Thyroid gland (tissue), 4 donors: ENCODE results near the gene RASD1. TPM values are rescaled to one million over a fixed set of nuclear protein-coding genes. Genes with fewer than 3 reads are reported as not detected.
A peak's percentile ranks its signal among the peaks of the same experiment; 100 is the strongest.

ENCODE experiments used
- DNase-seq, 2 donors: peaks; one replicate each; pipeline ENCODE4 v3.0.0-alpha.2; 2019
- H3K27ac ChIP-seq, 3 donors: fragments of 200-600 bp; sonication (generic); 1 replicate in 2 of 3; 2 replicates in 1 of 3; pipeline ENCODE4 v1.5.1; 2016 to 2019; ENCODE audit warnings: mild to moderate bottlenecking in 1 of 3, moderate library complexity in 1 of 3
- H3K27me3 ChIP-seq: fragments of 200-600 bp; sonication (generic); one replicate; pipeline ENCODE4 v1.5.1; 2019
- H3K36me3 ChIP-seq, 2 donors: fragments of 200-600 bp; sonication (generic); one replicate each; pipeline ENCODE4 v1.5.1; 2016 to 2019
- H3K4me1 ChIP-seq, 2 donors: fragments of 200-600 bp; sonication (generic); one replicate each; pipeline ENCODE4 v1.5.1; 2017 to 2019
- H3K4me3 ChIP-seq, 3 donors: fragments of 200-600 bp; sonication (generic); replicated peaks in 1 of 3; 1 replicate in 2 of 3; 2 replicates in 1 of 3; pipeline ENCODE4 v1.5.1; 2016; ENCODE audit warnings: mild to moderate bottlenecking in 1 of 3
- H3K9me3 ChIP-seq: fragments of 200-600 bp; sonication (generic); one replicate; pipeline ENCODE4 v1.5.1; 2017
- POLR2A ChIP-seq, 2 donors: fragments of 450-650 bp; IDR thresholded peaks; one replicate each; pipeline ENCODE4 v1.6.1; 2017; ENCODE audit warnings: antibody characterized with exemption in 2 of 2, mild to moderate bottlenecking in 2 of 2, moderate library complexity in 1 of 2
- WGBS, 2 donors: methylation state at CpG; one replicate each; pipeline ENCODE4 v1.1.5; 2017; 5-methylcytosine and 5-hydroxymethylcytosine counted together
- intact Hi-C: fragments of 100-400 bp; cut with DNase I; formaldehyde crosslinking; loops from one replicate; pipeline ENCODE4 v1.15.1; 2023
- total RNA-seq, 4 donors: library from RNA; depleted of rRNA; stranded (reverse); fragments of >200 nt; gene quantifications; one replicate each; pipeline ENCODE4 v1.2.3, GENCODE V29; 2016
- TF ChIP-seq, protein P1 (sequence below), 6 experiments: fragments of 200-600 bp in 3 of 6; fragments of 450-650 bp in 3 of 6; sonication (generic) in 3 of 6; IDR thresholded peaks; one replicate each; pipeline ENCODE4 v1.5.1; 2016 to 2019; ENCODE audit warnings: antibody characterized with exemption in 6 of 6, mild to moderate bottlenecking in 2 of 6, inconsistent platforms in 1 of 6, moderate library complexity in 1 of 6

RASD1 gene
- total RNA-seq, 4 donors from 2014 or later = 114 to 149 (median 141) TPM

GRCh38 chr17:17526369-17526768 lies 30.2 kb upstream of the RASD1 start:
- WGBS, 2 donors = 43 to 49% methylated on average over 14 of the region's 14 CpGs
- Histone ChIP-seq H3K4me3 (no peak overlapping the region), H3K27me3 (no peaks in the 10 kb centered on the region), H3K27ac (peak overlapping the region; percentile 9 to 58 (median 55)), H3K4me1 (peaks cover 10 to 33% of the 10 kb centered on the region in 2 donors), H3K9me3 (no peaks in the 10 kb centered on the region), H3K36me3 (no peaks in the 10 kb centered on the region)
- TF ChIP-seq, protein P1, sequence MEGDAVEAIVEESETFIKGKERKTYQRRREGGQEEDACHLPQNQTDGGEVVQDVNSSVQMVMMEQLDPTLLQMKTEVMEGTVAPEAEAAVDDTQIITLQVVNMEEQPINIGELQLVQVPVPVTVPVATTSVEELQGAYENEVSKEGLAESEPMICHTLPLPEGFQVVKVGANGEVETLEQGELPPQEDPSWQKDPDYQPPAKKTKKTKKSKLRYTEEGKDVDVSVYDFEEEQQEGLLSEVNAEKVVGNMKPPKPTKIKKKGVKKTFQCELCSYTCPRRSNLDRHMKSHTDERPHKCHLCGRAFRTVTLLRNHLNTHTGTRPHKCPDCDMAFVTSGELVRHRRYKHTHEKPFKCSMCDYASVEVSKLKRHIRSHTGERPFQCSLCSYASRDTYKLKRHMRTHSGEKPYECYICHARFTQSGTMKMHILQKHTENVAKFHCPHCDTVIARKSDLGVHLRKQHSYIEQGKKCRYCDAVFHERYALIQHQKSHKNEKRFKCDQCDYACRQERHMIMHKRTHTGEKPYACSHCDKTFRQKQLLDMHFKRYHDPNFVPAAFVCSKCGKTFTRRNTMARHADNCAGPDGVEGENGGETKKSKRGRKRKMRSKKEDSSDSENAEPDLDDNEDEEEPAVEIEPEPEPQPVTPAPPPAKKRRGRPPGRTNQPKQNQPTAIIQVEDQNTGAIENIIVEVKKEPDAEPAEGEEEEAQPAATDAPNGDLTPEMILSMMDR (IDR thresholded peaks at IDR 0.05) = no peak
- peak in 1 of 2 donors; percentile 29 for TF ChIP-seq POLR2A (IDR thresholded peaks at IDR 0.05)
- DNase-seq = peak; percentile 84 to 88
- intact Hi-C loops = no loop called here

- no peak for TF ChIP-seq POLR2A (IDR thresholded peaks at IDR 0.05)
- TF ChIP-seq, protein P1 (IDR thresholded peaks at IDR 0.05) = no peak
- Histone ChIP-seq H3K4me3 (no peak overlapping the region), H3K36me3 (no peaks in the 10 kb centered on the region), H3K4me1 (peaks cover 10 to 33% of the 10 kb centered on the region in 2 donors), H3K27me3 (no peaks in the 10 kb centered on the region), H3K27ac (peak overlapping the region; percentile 9 to 58 (median 55)), H3K9me3 (no peaks in the 10 kb centered on the region)
- 65 to 69% methylated on average over 6 of the region's 6 CpGs for WGBS, 2 donors
- intact Hi-C loops = no loop called here
- peak in 1 of 2 donors; percentile 23 for DNase-seq
Observed at GRCh38 chr17:17525956-17526355, 29.8 kb upstream of the RASD1 start.

DNA sequence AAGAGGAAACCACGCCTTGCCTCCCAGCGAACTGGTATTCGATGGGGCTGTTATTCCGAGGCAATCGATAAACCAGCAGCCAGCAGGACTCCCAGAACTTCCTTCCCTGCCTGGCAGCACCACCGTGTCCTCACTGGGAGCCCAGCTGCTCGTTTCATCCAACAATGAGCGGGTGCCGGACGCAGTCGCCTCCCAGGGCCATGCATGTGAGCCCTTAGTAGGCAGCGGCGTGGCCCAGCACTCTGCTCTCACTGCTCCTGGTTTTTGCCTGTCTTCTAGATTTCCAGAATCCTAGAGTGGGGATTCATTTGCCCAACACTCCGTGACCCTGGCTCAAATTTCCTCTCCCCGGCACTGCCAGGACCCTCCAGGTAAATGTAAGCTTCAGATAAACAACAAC lies 29.1 kb upstream of the RASD1 start:
- TF ChIP-seq, protein P1 (IDR thresholded peaks at IDR 0.05) = no peak
- TF ChIP-seq POLR2A (IDR thresholded peaks at IDR 0.05) = no peak
- Histone ChIP-seq H3K4me3 (no peak overlapping the region), H3K4me1 (peaks cover 10 to 33% of the 10 kb centered on the region in 2 donors), H3K36me3 (no peaks in the 10 kb centered on the region), H3K9me3 (no peaks in the 10 kb centered on the region), H3K27me3 (no peaks in the 10 kb centered on the region), H3K27ac (no peak overlapping the region)
- DNase-seq = no peak
- WGBS, 2 donors = 93 to 98% methylated on average over 15 of the region's 15 CpGs
- intact Hi-C loops = no loop called here

DNA sequence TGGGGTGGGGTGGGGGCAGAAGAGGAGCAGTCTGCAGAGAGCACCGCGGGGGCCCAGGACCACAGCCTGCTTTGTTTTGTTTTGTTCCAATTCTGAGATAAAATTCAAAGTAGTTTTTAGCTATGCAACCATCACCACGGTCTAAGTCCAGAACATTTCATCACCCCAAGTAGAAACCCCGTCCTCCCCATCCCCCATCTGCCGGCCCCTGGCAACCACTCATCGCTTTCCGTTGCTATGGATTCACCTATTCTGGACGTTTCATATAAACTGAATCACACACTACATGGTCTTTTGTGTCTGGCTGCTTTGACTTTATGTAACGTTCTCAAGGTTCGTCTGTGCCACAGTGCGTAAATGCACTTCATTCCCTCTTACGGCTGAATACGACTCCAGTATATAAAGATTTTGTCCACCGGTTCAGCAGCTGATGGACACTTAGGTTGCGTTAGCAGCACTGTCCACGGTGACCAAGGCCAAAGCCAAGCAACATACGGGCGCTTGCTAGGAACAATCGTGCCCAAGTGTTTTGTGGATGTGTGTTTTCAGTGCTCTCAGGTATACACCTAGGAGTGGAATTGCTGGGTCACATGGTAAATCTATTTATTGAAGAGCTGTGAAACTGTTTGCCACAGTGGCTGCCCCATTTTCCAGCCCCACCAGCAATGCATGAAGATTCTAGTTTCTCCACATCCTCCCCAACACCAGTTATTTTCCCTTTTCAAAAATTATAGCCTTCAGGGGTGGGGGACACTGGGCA lies 27.7 kb upstream of the RASD1 start:
- Histone ChIP-seq H3K9me3 (no peaks in the 10 kb centered on the region), H3K36me3 (no peaks in the 10 kb centered on the region), H3K4me3 (no peak overlapping the region), H3K27ac (peak overlapping the region in 1 of 3 donors; percentile 30), H3K4me1 (peaks cover 4 to 25% of the 10 kb centered on the region in 2 donors), H3K27me3 (no peaks in the 10 kb centered on the region)
- 84 to 87% methylated on average over 19 of the region's 19 CpGs for WGBS, 2 donors
- TF ChIP-seq, protein P1 (IDR thresholded peaks at IDR 0.05) = no peak
- no peak for TF ChIP-seq POLR2A (IDR thresholded peaks at IDR 0.05)
- DNase-seq = no peak
- intact Hi-C loops = no loop called here

DNA sequence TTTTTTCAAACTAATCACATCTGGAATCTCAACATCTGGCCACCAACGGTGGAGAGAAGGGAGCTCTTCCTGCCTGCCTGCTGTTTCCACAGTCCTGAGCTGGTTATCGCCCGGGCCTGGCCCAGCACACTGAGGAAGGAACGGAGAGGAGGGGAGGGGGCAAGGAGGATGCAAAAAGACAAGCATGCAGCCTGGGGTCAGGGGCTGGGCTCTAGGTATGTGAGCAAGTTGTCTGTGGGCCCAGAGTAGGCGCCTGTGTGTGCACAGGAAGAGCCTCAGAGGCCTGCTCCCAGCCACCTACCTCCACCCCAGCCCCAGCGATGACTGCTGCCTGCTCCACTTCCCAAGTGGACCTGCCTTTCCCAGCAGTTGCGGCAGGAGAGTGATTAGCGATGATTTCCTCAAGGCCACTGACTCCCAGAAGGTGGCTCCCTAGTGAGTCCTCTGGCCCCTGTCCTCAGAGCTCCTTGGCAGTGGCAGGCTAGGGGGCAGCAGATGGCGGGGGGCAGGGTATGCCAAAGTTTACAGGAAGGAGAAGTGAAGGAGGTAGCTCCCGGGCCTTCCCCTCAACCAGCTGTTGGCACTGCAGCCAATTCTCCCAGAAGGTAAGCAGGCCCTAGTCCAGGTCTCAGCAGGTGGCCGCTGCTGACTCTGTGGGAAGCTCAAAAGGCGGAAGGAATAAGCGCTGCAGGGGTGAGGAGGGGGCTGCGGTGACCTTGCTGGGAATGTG lies 27.0 kb upstream of the RASD1 start:
- WGBS, 2 donors = 53 to 67% methylated on average over 13 to 14 of the region's 14 CpGs
- no peak overlapping the region for H3K4me3 ChIP-seq
- peak; percentile 79 to 80 for DNase-seq
- intact Hi-C loops = no loop called here
- H3K36me3 ChIP-seq = no peaks in the 10 kb centered on the region
- H3K27ac ChIP-seq = peak overlapping the region in 1 of 3 donors; percentile 30
- no peaks in the 10 kb centered on the region for H3K27me3 ChIP-seq
- peaks cover 4 to 25% of the 10 kb centered on the region in 2 donors for H3K4me1 ChIP-seq
- H3K9me3 ChIP-seq = no peaks in the 10 kb centered on the region
- TF ChIP-seq, protein P1 (IDR thresholded peaks at IDR 0.05) = peak in 3 of 6 experiments; percentile 4 to 11 (median 8)
- no peak for TF ChIP-seq POLR2A (IDR thresholded peaks at IDR 0.05)
